HTERT RPE-1 (cell line): ENCODE data around the gene EML2.

Experiments
- in situ Hi-C: fragments of 300-500 bp; cut with MboI; formaldehyde crosslinking; loops from 4 replicates; pipeline ENCODE4 v1.14.3; 2020; ENCODE audit warnings: low sequenced_read_pairs

Gene EML2

DNA sequence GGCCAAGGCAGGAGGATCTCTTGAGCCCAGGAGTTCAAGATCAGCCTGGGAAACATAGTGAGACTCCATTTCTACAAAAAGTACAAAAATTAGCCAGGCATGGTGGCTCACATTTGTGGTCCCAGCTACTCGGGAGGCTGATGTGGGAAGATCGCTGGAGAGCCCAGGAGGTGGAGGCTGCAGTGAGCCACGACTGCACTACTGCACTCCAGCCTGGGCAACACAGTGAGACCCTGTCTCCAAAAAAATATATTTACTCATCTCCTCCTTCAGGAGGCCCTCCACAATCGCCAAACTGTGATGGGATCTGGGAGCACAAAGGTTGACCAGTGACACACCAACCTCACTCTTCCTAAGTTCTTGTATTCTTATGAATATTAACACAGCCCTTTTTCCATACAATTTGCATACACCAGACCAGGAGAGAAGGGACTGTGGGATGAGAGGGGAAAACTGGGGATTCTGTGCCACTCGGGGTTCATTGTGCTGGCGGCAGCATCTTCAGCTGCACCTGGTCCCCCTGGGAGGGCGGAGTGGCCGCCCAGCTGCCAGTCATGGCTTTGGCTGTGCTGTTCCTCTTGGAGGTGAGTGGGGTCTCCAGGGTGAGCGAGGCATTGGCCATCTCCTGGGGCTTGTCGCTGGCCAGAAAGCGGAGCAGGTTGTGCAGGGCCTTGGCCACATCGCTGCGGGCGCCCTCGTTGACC lies 48.7 kb downstream of the EML2 start:
- in situ Hi-C loops, result no loop called here

DNA sequence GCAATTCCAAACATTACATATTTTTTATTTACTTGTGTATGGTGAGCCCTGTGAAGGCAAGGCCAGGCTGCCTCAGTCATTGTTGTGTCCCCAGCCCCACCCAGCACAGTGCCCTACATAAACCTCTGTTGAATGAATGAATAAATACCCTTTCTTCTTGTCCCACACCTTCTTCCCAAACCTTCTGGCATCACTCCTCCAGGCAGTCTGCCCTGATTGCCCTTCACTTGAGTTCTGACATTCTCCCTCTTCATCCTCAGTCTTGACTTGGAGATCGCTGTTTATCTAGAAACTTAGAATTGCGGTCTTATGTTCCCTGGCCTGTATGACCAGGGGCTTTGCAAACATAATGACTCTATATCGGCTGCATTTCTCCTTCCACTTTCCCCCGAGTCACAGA lies 49.4 kb downstream of the EML2 start:
- in situ Hi-C loops, result no loop called here

DNA sequence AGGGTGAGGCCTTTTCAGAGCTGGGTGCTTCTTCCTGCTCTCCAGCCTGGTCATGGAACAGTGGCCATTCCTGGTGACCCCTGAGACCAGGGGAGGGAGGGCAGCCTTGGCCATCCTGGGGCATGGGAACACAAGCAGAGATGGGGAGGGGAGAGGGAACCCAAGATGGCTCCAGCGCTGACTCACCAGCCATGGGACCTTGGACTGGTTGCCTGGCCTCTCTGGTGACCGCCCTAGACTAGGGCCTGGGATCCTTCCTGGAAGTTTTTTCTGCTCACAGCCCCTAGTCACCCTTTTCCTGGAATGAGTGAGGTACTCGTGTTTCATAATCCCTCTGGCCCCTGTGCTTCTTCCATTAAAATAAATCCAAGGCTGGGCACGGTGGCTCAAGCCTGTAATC lies 51.3 kb downstream of the EML2 start:
- in situ Hi-C loops, result no loop called here

DNA sequence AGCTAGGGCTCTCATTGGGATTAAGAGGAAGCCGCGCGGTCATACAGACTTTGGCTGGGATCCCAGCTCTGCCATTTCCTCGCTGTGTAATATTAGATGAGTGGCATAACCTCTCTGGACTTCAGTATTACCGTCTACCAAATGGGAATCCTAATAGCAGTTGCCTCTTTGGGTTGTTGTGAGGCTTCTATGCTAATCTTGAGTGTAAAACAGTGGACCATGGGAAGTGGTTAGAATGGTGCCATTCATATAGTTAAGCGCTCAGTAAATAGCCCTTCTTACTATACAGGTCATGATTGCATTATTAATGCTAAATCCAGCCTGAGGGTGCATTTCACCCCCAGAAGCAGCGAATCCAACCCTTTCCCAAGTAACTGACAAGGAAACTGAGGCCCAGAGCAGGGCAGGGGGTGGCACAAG lies 54.0 kb downstream of the EML2 start:
- in situ Hi-C loops, result no loop called here

DNA sequence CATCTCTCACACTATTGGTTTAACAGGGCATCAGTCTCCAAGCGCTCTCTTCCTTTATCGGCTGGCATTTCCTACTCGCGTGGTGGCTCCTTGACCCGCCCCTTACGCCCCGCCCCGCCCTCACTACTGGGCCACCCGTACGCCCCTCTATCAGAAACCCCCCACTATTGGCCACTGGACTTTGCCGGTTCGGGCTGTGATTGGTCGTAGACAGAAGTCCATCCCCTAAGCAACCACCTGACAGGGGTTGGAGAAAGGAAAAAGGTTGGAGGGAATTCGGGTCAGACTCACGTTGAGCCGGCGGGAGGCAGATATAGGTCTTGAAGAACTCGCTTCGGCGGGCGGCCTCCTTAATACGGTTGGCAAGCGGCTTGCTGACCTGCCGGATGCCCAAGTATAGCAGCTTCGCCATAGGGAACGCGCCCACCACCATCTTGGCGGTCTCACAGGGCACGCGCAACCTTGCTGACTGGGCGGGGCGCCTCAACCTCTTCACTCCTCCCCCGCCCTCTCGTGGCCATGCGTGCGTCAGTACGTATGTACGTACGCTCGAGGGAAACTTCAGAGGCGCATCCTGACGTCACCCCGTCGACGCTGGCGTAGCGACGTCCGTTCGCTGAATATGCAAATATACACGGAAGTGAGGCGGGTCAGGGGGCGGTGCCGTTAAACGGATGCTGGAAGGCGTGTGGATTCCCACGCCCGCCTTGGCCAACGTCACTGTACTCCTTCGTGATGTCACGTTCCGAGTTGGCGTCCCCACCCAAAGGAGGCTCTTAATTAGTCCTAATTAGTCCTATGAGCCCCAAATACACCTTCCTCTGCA lies 54.7 kb downstream of the EML2 start, which contains the start of gene OPA3:
TSS of gene OPA3 (minus strand) at position 471 of the 826 bp plus-strand sequence. CDS start at position 433, 38 bp downstream.
- in situ Hi-C loops, result no loop called here

DNA sequence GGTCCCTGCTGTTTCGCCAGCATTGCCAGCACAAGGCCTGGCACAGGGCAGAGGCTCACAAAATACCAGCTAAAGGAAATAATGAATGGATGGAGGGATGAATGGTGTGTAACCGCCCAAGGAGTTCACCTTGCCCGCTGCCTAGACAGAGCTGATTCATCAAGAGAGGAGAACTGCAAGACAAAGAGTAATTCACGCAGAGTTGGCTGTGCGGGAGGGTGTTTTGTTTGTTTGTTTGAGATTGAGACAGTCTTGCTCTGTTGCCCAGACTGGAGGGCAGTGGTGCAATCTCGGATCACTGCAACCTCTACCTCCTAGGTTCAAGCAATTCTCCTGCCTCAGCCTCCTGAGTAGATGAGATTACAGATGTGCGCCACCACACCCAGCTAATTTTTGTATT lies 57.6 kb downstream of the EML2 start:
- in situ Hi-C loops, result no loop called here

DNA sequence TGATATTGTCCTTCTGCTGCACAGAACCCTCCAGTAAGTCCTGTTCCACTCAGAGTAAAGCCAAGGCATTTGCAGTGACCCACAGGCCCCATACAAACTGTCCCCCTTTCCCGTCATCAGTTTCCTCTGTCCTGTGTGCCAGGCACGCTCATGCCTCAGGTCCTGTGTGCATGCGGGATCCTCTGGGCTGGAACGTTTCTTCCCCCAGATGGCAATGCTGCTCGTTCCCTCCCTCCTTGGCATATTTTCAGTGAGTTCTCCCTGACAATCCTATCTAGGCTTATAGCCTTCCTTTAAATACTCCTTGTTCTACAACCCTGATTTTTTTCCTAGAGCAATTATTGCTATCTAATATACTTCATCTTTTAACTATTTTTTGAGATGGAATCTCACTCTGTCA lies 60.3 kb downstream of the EML2 start:
- in situ Hi-C loops, result no loop called here

DNA sequence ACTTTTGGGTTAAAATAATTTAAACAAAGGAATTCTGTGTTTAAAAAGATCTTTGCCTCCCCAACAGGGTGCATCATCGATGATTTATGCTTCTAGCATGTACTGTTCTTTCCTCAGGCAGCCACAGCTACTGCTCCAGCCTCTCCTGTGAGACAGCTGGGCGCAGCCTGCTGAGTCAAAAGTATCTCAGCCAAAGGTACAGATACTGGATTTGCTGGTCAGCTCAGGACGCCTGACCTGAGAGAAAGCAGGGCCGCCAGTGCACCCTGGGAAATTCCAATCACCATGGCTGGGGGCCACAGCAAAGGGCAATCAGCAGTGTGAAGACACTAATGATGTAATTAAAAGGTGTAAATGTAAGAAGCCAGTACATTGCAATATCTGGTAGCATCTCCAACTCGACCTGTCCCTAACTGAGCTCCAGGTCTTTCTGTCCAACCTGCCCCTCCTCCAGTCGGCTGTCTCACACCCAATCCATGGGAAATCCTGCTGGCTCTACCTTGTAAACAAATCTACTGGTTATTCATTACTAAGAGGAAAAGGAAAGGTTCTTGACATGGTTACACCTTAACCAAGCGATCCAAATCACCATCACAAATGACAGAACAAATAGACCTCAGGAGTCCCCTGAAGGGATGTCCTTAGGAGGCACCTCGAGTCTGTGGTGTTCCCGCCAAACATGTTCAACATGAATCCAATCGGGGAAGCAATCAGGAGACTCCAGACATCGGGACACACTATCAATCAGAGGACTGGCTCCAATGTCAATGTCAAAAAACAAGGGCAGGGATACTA lies 61.9 kb downstream of the EML2 start:
- in situ Hi-C loops, result no loop called here

DNA sequence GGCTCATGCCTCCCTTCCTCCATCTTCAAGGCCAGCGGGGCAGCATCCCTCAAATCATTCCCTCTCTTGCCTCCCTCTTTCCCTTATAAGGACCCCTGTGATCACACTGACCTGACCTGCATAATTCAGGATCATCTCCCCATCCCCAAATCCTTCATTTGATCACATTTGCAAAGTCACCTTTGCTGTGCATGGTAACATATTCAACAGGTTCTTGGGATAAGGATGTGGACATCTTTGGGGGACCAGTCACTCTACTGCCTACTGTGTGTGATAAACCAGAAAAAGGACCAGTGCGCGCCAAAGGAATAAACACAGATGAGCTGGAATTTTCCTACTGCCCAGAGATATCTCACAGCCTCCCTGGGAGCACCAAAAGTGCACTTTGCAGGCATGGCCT lies 62.5 kb downstream of the EML2 start:
- in situ Hi-C loops, result no loop called here

DNA sequence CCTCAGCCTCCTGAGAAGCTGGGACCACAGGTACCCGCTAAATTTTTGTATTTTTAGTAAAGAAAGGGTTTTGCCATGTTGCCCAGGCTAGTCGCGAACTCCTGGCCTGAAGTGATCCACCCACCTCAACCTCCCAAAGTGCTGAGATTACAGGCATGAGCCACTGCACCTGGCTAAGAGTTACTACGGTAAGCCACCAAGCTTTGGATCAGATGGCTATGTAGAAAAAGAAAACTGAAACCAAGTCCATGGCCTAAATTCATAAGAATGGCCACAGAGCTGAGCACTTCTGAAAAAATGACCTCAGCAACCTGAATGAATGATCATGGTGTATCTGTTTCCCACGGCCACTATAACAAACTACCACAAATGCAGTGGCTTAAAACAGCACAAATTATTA lies 64.0 kb downstream of the EML2 start:
- in situ Hi-C loops, result no loop called here

DNA sequence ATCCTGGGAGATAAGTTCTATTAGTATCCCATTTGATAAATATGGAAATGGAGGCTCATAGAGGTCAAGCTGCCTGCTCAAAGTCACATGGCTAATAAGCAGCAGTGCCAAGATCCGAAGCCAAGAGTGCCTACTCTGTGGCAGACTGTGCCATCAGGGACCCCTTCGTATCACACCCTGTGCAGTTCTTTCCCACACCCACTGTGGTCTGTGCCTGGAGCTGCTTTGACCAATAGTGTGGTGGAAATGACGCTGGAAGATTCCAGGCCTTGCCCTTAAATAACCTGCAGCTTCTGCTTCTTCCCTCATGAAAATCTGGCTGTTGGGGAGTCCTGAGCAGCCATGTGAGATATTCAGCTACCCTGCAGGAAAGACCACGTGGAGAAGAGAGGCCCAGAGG lies 64.7 kb downstream of the EML2 start:
- in situ Hi-C loops, result no loop called here

DNA sequence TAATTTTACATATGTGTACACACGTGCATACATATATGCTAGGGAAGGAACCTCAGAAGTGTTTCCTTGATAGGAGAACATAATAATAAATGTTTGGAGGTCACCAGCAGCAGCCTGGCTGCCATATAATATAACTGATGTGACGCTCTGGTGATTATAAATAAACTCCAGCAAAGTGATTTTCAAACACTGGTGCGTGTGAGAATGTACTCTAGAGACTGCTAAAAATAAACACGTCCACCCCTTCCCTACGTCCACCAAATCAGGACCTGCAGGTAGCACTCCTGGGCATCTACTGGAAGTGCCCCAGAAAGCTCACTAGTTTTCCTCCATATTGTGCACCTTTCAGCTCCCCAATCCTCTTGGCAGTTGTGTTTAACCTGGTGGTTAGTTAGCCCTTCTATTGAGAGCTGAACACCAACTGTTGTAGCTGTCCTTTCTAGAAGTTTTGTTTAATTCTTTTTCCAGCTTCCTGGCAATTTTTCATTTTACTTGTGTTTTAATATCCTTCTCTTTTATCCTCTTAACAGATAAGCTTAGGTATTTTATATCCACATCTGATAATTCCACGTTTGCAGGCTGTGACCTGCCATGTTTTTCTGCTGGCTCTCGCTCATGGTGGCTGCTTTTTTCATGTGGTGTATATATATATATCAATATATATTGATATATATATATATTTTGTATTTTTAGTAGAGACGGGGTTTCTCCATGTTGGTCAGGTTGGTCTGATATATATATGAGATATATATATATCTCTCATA lies 67.6 kb downstream of the EML2 start:
- in situ Hi-C loops, result no loop called here

DNA sequence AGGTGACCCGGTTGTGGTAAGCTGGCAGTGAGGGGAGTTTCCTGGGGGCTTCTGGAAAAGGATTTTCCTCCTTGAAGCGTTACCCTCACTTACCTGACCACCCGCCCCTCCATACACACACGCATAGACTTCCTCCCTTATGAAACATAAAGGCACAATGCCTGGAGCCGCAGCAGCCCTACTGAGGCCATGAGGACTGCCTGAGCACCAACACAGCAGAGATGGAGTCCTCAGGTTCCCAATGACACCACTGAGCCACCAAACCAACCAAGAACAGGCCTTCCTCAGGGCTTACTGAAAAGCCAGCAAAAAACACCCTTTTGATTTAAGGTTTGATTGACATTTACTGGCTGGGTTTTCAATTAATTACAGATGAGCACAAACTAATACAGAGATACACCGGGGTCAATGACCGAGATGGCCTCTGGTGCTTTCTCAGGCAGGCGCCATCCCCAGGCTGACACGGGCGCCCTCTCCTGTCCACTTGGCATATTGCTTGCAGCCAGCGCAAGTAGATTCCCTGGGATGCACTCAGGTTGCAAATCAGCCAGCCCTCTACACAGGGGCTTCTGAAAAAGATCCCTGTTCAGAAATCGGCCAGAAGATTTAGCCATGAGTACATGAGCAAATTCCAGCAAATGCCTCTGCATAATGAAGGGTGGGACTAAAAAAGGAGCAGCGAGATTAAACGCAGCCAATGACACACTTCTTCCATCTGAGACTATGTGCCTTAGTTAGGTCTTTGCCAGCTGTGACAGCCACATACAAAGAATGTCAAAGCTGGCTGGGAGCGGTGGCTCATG lies 69.4 kb downstream of the EML2 start:
- in situ Hi-C loops, result no loop called here

DNA sequence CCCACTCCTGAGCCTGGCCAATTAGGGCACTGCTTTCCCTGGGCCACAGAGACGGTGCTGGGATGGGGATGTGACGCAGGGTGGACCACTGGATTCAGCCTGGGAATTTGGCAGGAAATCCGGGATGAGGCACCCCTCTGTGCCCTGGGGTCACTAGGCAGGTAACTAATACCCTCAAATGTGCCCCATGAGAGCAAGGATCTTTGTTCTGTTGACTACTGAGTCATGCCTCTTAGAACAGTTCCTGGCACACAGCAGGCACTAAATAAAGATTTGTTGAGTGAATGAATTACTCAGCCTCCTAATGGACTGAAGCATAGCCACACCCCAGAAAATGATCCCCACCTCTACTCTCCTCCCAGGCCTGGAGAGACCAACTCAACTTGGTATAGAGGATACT lies 70.5 kb downstream of the EML2 start:
- in situ Hi-C loops, result no loop called here

DNA sequence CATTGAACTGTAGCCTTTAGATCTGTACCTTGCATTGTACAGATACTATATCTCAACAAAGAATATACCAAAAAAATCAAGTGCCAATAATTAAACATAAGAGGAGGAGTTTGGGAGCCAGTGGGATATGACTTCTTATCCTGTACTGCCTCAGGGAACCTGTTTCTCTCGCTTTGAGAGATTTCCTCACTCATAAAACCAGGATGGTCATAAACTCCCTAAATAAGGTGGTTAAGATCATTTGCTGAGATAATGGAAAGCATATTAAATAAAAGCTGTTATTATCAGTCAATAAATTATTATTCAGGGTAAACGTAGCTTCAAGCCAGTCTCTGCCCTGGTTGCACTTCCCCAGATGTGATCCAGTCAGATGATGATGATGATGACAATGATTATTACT lies 71.6 kb downstream of the EML2 start:
- in situ Hi-C loops, result no loop called here

DNA sequence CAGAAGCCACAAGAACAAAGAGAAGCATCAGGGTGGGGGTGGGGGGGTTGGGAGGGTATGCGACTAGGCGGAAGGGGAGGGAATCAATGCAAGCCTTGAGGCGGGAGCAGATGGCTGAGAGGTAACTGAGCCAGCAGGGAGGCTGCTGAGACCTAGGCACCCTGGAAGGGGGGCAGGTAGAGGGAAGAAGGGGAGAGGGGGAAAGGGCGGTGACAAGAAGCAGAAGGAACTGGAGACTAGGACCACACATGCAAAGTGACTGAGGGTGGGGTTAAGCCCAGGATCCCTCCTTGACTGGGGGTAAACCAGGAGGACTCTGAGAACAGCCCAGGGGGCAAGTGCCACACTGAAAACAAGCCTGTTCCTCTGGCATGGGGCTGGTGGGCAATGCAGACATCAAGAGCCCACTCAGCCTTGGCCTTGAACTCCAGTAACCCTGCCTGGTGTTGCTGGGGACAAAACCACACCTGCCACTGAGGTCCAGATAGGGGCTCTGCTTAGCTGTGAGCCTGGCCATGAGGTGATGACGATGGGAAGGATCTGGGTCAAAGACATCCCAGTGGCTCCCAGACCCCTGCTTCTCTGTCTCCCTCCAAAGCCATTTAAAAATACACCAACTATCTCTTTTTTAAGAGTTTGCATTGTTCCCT lies 74.9 kb downstream of the EML2 start:
- in situ Hi-C loops, result no loop called here

DNA sequence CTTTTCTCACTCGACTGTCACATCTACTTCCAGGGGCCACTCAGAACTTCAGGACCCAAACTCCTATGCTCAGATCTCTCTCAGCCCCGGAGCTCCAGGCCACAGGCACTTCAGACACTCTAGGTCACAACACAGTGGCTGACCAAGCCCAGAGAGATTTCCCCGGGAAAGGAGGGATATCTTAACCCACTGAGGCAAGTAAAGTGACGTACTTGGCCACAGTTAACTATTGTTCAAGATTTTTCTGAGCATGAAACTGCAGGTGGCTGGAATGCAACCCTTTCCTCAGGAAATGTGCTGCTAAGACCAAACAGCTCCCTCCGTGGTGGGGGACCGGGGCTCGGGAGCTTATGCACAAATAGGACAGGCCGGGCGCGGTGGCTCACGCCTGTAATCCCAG lies 78.5 kb downstream of the EML2 start:
- in situ Hi-C loops, result no loop called here

DNA sequence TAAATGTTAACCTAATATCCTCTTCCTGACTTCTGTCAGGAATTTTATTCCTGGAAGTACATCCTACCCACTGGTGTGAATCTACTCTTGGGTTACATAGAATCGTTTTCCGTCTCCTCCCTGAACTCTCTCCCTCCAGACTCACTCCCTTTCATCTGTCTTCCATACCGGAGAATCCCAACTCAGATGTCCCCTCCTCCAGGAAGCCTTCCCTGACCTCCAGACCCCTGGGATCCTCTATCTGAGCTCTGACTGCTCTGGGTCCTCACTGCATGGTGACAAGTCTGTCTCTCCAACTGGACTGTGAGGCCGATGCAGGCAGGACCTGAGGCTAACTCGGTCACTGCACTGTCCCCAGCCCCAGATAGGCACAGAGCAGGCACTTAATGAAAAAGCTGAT lies 79.2 kb downstream of the EML2 start:
- in situ Hi-C loops, result no loop called here
